Measurements from ENCODE around the gene BCL6B.

Gene BCL6B

GRCh38 chr17:7011415-7011814 is 11.4 kb upstream of the BCL6B start:
- DNase-seq: no peak

GRCh38 chr17:7011942-7012254 is 11.0 kb upstream of the BCL6B start:
- DNase-seq: no peak

GRCh38 chr17:7014261-7014994 is 8.4 kb upstream of the BCL6B start:
- DNase-seq: peak; percentile 95

GRCh38 chr17:7014995-7015958 is 7.6 kb upstream of the BCL6B start:
- peak; percentile 17 for DNase-seq

- DNase-seq: no peak
These were observed 6.4 kb upstream of the BCL6B start for GRCh38 chr17:7016418-7016817.

GRCh38 chr17:7016886-7017826 is 5.7 kb upstream of the BCL6B start:
- no peak for DNase-seq

GRCh38 chr17:7017827-7018200 is 5.0 kb upstream of the BCL6B start:
- no peak for DNase-seq

GRCh38 chr17:7018331-7018964 is 4.4 kb upstream of the BCL6B start:
- DNase-seq: no peak

- no peak for DNase-seq
These were observed 3.5 kb upstream of the BCL6B start for GRCh38 chr17:7019367-7019766.

- DNase-seq: no peak
These were observed 2.9 kb upstream of the BCL6B start for GRCh38 chr17:7019839-7020519.

GRCh38 chr17:7020894-7021664 is 1.8 kb upstream of the BCL6B start:
- DNase-seq: no peak

- peak; percentile 14 for DNase-seq
These were observed 664 bp upstream of the BCL6B start for GRCh38 chr17:7021993-7022778.

GRCh38 chr17:7023576-7024401 is 939 bp downstream of the BCL6B start:
- DNase-seq: no peak

GRCh38 chr17:7024402-7024785 is 1.5 kb downstream of the BCL6B start:
- no peak for DNase-seq

GRCh38 chr17:7025245-7025644 is 2.4 kb downstream of the BCL6B start:
- no peak for DNase-seq

GRCh38 chr17:7026471-7027115 is 3.7 kb downstream of the BCL6B start:
- DNase-seq: no peak

- DNase-seq: no peak
These were observed 4.5 kb downstream of the BCL6B start for GRCh38 chr17:7027335-7027734.

- no peak for DNase-seq
These were observed 6.2 kb downstream of the BCL6B start for GRCh38 chr17:7029096-7029495.

- DNase-seq: no peak
These were observed 6.8 kb downstream of the BCL6B start for GRCh38 chr17:7029659-7030058.
